ENCODE results near the gene EBLN2. TPM values are rescaled to one million over a fixed set of nuclear protein-coding genes. Genes with fewer than 3 reads are reported as not detected.

Gene EBLN2
- total RNA-seq, 1 donor from 2014 or later: 8.8 TPM

DNA sequence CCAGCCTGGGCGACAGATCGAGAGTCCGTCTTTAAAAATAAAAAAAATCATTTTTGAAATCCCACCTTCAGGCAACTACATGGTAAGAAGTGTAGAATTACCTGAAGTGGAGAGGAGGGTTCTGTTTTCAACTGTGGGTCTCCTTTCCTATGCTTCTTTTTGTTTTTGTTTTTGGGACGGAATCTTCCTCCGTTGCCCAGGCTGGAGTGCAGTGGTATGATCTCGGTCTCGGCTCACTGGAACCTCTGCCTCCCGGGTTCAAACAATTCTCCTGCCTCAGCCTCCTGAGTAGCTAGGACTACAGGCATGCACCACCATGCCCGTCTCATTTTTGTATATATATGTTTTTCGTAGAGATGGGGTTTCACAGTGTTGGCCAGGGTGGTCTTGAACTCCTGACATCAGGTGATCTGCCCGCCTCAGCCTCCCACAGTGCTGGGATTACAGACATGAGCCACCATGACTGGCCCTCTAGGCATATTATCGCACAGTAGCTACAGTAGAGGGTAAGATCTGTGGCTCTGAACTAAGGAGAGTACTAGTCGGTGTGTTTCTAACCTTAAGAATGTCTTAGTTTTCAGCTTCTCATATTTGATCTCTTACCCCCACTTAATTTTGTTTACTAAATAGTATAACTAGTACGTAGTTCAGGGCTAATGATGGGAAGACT is 8.5 kb downstream of the EBLN2 start:
- H3K27ac Mint-ChIP-seq: no peak overlapping the region

DNA sequence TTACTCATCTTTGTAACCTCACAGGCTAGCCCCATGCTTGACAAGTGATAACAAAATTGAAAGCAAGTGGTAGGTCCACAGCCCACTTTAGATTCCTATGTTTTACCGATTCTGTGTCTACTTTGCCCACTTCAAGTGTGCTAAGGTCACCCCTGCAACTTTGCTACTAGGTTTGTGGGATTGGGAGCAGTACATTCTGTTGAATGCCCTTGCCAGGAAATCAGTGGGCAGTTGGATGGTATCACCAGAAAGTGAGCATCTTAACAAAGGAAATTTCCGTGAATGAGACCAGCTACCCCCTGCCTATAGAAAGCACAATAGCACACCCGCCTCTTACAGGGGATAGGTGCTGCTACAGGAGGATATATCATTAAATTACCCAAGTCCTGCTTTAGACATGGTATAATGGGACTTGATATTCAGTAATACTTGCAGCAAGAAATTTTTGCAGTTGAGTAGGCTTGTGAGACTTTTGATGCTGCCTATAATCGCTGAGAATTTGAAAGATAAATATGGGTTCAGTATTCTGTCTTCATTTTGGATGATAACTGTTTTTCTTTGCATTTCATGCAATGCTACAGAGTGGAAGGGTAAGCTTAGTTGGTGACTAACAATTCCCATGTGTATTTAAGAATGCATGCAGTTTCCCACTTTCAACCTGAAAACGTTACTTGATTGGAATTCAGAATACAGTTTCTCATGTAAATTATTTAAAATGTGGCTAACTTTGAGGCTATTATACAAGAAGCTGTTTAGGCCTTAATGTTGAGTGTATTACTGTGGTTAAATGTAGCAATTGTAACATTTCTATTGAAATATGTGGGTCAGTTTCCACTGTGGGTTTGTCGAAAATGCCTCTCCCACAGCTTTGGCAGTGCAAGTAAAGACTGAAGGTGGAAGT is 9.5 kb downstream of the EBLN2 start:
- intact Hi-C loops (cut with micrococcal nuclease): no loop called here
- no peaks in the 10 kb centered on the region for H3K27me3 Mint-ChIP-seq (ENCODE audit: low read depth)
- no peak for DNase-seq (ENCODE audit: low spot score)
- H3K36me3 Mint-ChIP-seq (ENCODE audit: low read depth): peaks cover 12% of the 10 kb centered on the region
- no peaks in the 10 kb centered on the region for H3K9me3 Mint-ChIP-seq
- peaks cover 32% of the 10 kb centered on the region for H3K4me1 Mint-ChIP-seq (ENCODE audit: low read depth)
- no peak overlapping the region for H3K4me3 Mint-ChIP-seq (ENCODE audit: low read depth)
- H3K27ac Mint-ChIP-seq: no peak overlapping the region

More for the DNA sequence above, 8.5 kb downstream of the EBLN2 start:
- Mint-ChIP-seq H3K4me1 (ENCODE audit: low read depth) (peaks cover 32% of the 10 kb centered on the region), H3K27me3 (ENCODE audit: low read depth) (no peaks in the 10 kb centered on the region), H3K9me3 (no peaks in the 10 kb centered on the region), H3K36me3 (ENCODE audit: low read depth) (peaks cover 20% of the 10 kb centered on the region), H3K4me3 (ENCODE audit: low read depth) (no peak overlapping the region)
- intact Hi-C loops (cut with micrococcal nuclease): no loop called here
- DNase-seq (ENCODE audit: low spot score): no peak

DNA sequence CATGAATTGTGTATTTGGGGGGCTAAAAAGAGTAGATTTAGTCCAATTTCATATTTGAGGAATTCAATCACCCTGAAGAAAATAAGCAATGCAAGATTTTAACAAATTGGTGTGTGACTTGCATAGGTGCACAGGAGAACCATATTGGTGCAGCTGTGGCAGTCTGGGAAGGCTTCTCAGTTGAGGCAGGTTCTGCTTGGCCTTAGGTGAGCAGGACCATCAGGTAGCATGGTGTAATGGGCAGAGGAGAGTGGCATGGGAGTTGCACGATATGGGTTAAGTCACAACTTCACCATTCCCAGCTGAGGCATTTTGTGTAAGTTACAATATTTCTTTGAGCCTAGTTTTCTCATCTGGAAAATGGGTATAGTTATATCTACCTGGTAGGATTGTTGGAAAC is 10.5 kb downstream of the EBLN2 start:
- no peak overlapping the region for H3K4me3 Mint-ChIP-seq (ENCODE audit: low read depth)
- no peak overlapping the region for H3K27ac Mint-ChIP-seq
- no peaks in the 10 kb centered on the region for H3K27me3 Mint-ChIP-seq (ENCODE audit: low read depth)
- H3K36me3 Mint-ChIP-seq (ENCODE audit: low read depth): peaks cover 6% of the 10 kb centered on the region
- DNase-seq (ENCODE audit: low spot score): no peak
- H3K9me3 Mint-ChIP-seq: no peaks in the 10 kb centered on the region
- H3K4me1 Mint-ChIP-seq (ENCODE audit: low read depth): peaks cover 32% of the 10 kb centered on the region
- intact Hi-C loops (cut with micrococcal nuclease): no loop called here

DNA sequence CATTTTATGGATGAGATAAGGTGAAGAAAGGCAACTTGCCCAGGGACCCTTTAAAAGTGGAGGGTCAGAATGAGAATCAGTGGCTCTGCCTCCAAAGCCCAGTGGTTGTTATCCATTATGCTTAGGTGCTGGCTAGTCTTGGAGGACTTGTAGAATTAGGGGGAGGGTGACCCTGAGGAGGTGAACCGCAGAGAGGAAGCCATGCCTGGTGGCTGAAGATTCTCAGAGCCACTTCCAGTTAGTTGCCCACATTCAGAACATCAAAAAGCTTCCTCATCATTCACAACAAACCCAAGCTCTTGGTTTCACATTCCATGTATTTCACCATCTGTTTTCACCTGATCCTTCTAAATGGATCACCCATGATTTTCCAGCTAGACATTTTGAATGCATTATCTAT is 11.2 kb downstream of the EBLN2 start:
- intact Hi-C loops (cut with micrococcal nuclease): no loop called here
- Mint-ChIP-seq H3K4me3 (ENCODE audit: low read depth) (no peak overlapping the region), H3K9me3 (no peaks in the 10 kb centered on the region), H3K4me1 (ENCODE audit: low read depth) (peaks cover 32% of the 10 kb centered on the region), H3K27ac (no peak overlapping the region), H3K36me3 (ENCODE audit: low read depth) (peaks cover 4% of the 10 kb centered on the region), H3K27me3 (ENCODE audit: low read depth) (no peaks in the 10 kb centered on the region)
- DNase-seq (ENCODE audit: low spot score): no peak

DNA sequence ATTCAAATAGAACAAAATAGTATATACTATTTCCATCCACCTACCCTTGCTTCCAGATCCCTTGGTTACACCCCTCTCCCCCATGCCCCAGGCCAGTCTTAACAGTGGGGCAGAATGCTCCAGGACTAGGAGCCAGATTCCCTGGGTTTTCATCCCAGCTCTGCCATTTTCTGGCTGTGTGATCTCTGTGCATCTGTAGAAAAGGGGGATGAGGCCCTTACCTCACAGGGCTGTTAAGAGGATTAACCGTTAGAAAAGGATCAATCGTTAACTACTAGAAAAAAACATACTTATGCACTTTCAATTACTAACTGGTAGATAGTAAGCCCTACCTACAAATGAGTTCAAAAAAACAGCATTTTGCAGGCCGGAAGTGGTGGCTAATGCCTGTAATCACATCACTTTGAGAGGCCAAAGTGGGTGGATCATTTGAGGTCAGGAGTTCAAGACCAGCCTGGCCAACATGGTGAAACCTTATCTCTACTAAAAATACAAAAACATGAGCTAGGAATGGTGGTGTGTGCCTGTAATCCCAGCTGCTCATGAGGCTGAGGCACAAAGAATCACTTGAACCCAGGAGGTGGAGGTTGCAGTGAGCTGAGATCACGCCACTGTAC is 11.7 kb downstream of the EBLN2 start:
- H3K36me3 Mint-ChIP-seq (ENCODE audit: low read depth): peaks cover 4% of the 10 kb centered on the region
- H3K27ac Mint-ChIP-seq: peak overlapping the region; percentile 46
- no peak overlapping the region for H3K4me3 Mint-ChIP-seq (ENCODE audit: low read depth)
- no peaks in the 10 kb centered on the region for H3K9me3 Mint-ChIP-seq
- H3K4me1 Mint-ChIP-seq (ENCODE audit: low read depth): peaks cover 32% of the 10 kb centered on the region
- no peak for DNase-seq (ENCODE audit: low spot score)
- intact Hi-C loops (cut with micrococcal nuclease): no loop called here
- no peaks in the 10 kb centered on the region for H3K27me3 Mint-ChIP-seq (ENCODE audit: low read depth)

DNA sequence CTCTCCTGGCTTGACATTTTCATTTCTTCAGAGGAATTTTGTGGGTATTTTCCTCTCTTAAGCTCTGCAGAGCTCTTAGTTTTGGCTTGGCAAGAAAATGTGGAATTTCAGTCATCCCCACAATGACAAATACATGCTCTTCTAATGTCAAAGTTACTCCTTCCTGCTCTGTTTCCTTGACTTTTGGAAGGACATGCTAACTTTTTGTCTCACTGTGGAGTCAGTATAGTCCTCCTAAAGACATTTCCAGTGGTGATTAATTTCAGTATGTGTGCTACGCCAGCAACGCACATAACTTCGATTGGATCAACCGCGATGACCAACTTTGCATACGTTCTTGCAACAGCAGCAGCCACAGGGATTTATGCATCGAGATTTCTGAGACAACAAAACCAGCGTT is 13.3 kb downstream of the EBLN2 start:
- no peak for DNase-seq (ENCODE audit: low spot score)
- Mint-ChIP-seq H3K4me1 (ENCODE audit: low read depth) (peaks cover 32% of the 10 kb centered on the region), H3K27ac (no peak overlapping the region), H3K27me3 (ENCODE audit: low read depth) (no peaks in the 10 kb centered on the region), H3K4me3 (ENCODE audit: low read depth) (no peak overlapping the region), H3K9me3 (no peaks in the 10 kb centered on the region), H3K36me3 (ENCODE audit: low read depth) (no peaks in the 10 kb centered on the region)
- intact Hi-C loops (cut with micrococcal nuclease): no loop called here

DNA sequence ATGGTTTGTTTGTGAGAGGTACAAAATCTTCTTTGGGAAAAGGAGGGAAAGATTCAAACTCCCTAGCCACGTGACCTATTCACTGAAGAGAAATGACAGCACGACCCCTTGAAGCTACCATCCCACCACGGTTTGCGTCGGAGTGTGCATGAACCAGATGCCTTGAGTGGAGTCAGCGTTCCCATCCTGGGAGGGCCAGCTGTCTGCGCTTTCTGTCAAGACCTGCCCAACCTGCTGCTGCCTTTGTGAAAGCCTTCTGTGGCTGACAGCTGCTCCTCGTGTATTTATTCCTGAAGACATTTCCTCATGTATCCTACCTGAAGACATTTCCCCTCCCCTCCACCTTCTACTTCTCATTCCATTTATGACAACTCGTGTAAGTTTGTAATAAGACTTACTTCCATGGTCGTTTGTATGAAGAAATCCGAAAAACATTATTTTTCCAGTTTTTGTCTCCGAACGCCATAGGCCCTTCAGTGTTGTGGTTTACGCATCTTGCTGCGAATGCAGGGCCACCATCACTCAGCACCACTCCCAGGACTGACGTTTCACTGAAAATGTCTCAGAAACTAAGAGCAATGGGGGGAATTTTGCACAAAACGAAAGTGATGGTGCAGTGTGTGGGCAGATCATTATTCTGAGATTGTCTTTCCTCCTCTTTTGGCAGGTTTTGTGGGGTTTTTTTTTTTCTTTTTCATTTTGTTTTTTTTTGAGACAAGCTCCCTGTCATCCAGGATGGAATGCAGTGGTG is 18.9 kb downstream of the EBLN2 start:
- Mint-ChIP-seq H3K27ac (no peak overlapping the region), H3K4me3 (ENCODE audit: low read depth) (no peak overlapping the region), H3K4me1 (ENCODE audit: low read depth) (peaks cover 5% of the 10 kb centered on the region), H3K27me3 (ENCODE audit: low read depth) (no peaks in the 10 kb centered on the region), H3K36me3 (ENCODE audit: low read depth) (no peaks in the 10 kb centered on the region), H3K9me3 (no peaks in the 10 kb centered on the region)
- intact Hi-C loops (cut with micrococcal nuclease): loop anchor here (10.0 kb wide), 1 partner anchor 1366 kb away; no protein-coding TSS in a partner anchor
- no peak for DNase-seq (ENCODE audit: low spot score)

DNA sequence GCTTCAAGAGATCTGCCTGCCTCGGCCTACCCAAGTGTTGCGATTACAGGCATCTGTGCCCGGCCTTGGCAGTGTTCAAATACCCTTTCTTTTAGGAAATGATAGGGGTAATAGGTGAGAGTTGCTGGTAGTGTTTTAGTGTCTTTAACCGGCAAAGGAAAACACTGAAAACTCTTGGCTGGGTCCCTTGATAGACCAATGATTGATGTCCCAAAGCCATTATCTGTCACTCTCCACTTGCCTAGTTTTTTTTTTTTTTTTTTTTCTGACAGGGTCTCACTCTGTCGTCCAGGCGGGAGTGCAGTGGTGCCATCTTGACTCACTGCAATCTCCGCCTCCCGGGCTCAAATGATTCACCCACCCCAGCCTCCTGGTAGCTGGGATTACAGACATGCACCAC is 19.7 kb downstream of the EBLN2 start:
- intact Hi-C loops (cut with micrococcal nuclease): loop anchor here (10.0 kb wide), 1 partner anchor 1366 kb away; no protein-coding TSS in a partner anchor
- H3K4me3 Mint-ChIP-seq (ENCODE audit: low read depth): no peak overlapping the region
- no peaks in the 10 kb centered on the region for H3K9me3 Mint-ChIP-seq
- H3K36me3 Mint-ChIP-seq (ENCODE audit: low read depth): no peaks in the 10 kb centered on the region
- H3K27ac Mint-ChIP-seq: no peak overlapping the region
- DNase-seq (ENCODE audit: low spot score): no peak
- H3K27me3 Mint-ChIP-seq (ENCODE audit: low read depth): no peaks in the 10 kb centered on the region
- peaks cover 9% of the 10 kb centered on the region for H3K4me1 Mint-ChIP-seq (ENCODE audit: low read depth)

DNA sequence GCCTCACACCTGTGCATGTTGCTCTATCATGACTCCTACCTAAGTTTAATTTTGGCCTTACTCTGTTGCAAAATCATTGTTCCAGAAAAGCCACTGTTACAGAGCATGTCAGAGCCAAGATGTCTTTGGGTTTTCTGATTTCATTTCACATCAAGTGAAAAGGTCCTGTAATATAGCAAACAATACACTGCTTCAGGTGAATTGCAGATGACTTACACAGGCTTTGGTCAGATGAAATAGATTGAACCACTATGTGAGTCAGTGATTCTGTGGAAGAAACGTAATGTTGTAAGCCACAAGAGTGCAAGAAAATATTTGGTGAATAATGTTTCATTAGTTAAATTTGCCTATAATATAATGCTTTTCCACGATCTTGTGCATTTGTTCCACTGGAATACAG is 22.7 kb downstream of the EBLN2 start:
- Mint-ChIP-seq H3K4me1 (ENCODE audit: low read depth) (peaks cover 13% of the 10 kb centered on the region), H3K36me3 (ENCODE audit: low read depth) (no peaks in the 10 kb centered on the region), H3K9me3 (no peaks in the 10 kb centered on the region), H3K27ac (no peak overlapping the region), H3K27me3 (ENCODE audit: low read depth) (peaks cover 4% of the 10 kb centered on the region), H3K4me3 (ENCODE audit: low read depth) (no peak overlapping the region)
- DNase-seq (ENCODE audit: low spot score): no peak
- intact Hi-C loops (cut with micrococcal nuclease): loop anchor here (10.0 kb wide), 1 partner anchor 1369 kb away; no protein-coding TSS in a partner anchor

DNA sequence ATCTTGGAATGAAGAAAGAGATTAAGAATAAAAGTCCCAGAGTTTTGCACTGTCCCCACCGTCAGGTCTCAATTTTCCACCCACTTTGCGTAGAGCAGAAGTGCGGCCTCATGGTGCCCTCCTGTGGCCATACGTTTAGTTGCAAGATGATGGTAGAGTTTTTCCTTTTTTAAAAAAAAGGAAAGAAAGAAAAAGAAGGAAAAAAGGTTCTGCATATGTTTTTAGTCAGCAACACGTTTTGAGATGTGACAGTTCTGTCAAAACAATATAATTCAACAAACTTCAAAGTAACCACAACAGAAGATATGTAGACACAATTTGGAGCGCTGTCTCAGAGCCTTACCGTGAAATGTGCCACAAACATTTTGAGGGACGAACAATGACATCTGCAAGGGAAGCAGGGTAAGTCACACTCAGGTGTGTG is 24.6 kb downstream of the EBLN2 start:
- H3K4me3 Mint-ChIP-seq (ENCODE audit: low read depth): no peak overlapping the region
- H3K4me1 Mint-ChIP-seq (ENCODE audit: low read depth): peaks cover 8% of the 10 kb centered on the region
- DNase-seq (ENCODE audit: low spot score): no peak
- intact Hi-C loops (cut with micrococcal nuclease): loop anchor here (1.0 to 10.0 kb wide), 3 partner anchors 147 to 1371 kb away; no protein-coding TSS in a partner anchor
- H3K27me3 Mint-ChIP-seq (ENCODE audit: low read depth): peaks cover 4% of the 10 kb centered on the region
- no peaks in the 10 kb centered on the region for H3K36me3 Mint-ChIP-seq (ENCODE audit: low read depth)
- H3K27ac Mint-ChIP-seq: no peak overlapping the region
- no peaks in the 10 kb centered on the region for H3K9me3 Mint-ChIP-seq

DNA sequence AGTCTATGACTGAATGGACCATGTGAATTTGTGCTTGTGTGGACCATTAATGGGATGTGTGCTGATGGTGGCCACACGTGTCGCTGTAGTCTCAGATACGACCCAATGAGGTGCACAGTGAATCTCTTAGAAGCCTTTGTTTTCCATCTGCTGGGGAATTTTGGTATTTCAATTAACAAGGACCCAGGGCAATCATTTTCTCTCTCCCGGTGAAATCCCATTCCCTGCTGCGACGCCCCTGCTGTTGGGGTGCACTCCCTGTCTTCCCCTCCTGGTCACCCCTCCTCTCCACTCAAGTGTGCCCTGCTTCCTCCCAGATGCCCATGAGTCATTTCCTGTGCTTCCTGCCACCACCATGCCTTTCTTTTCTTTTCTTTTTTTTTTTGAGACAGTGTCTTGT is 32.7 kb downstream of the EBLN2 start:
- Mint-ChIP-seq H3K4me1 (ENCODE audit: low read depth) (peaks cover 7% of the 10 kb centered on the region), H3K9me3 (no peaks in the 10 kb centered on the region), H3K36me3 (ENCODE audit: low read depth) (no peaks in the 10 kb centered on the region), H3K27ac (no peak overlapping the region), H3K27me3 (ENCODE audit: low read depth) (peaks cover 5% of the 10 kb centered on the region), H3K4me3 (ENCODE audit: low read depth) (no peak overlapping the region)
- no peak for DNase-seq (ENCODE audit: low spot score)
- intact Hi-C loops (cut with micrococcal nuclease): no loop called here

DNA sequence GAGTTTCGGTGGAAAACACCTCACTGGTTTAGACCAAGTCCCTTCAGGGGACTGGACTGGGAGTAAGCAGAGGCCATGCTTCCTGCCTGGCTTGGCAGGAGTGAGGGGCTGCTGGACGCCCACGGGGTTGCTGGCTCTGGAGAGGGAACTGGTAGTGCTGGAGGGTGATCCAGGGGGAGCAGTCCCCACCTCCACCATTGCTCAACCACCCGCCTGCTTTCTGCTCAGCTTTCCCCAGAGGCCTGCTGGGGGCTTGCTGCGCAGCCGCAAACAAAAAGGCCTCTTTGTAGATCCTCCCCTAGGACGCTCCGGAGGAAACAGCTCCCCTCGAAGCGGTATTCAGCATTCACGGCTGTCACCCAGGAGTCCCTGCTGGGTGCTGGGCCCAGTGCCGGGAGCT is 33.5 kb downstream of the EBLN2 start:
- no peak overlapping the region for H3K27ac Mint-ChIP-seq

More for the DNA sequence above, 33.5 kb downstream of the EBLN2 start:
- H3K4me3 Mint-ChIP-seq (ENCODE audit: low read depth): no peak overlapping the region
- DNase-seq (ENCODE audit: low spot score): no peak
- H3K4me1 Mint-ChIP-seq (ENCODE audit: low read depth): peaks cover 7% of the 10 kb centered on the region
- H3K27me3 Mint-ChIP-seq (ENCODE audit: low read depth): peaks cover 5% of the 10 kb centered on the region
- intact Hi-C loops (cut with micrococcal nuclease): no loop called here
- H3K36me3 Mint-ChIP-seq (ENCODE audit: low read depth): no peaks in the 10 kb centered on the region
- no peaks in the 10 kb centered on the region for H3K9me3 Mint-ChIP-seq
